Lower leg skin (tissue), 4 donors: ENCODE data around the gene KCNC3. TPM values are rescaled to one million over a fixed set of nuclear protein-coding genes. Genes with fewer than 3 reads are reported as not detected.

Experiments
- DNase-seq, 2 donors: peaks; one replicate each; pipeline ENCODE4 v3.0.0-alpha.2; 2019; ENCODE audit warnings: low spot score in 2 of 2
- H3K4me3 ChIP-seq: fragments of 200-600 bp; sonication (generic); 2 replicates; pipeline ENCODE4 v1.5.1; 2017; ENCODE audit warnings: mild to moderate bottlenecking, low read depth; ENCODE audit not compliant: poor library complexity, severe bottlenecking
- CTCF ChIP-seq, 3 donors: fragments of 450-650 bp; IDR thresholded peaks; one replicate each; pipeline ENCODE4 v1.5.1; 2016; ENCODE audit warnings: antibody characterized with exemption in 3 of 3, mild to moderate bottlenecking in 3 of 3, moderate library complexity in 2 of 3
- POLR2A ChIP-seq, 2 donors: fragments of 450-650 bp; IDR thresholded peaks; one replicate each; pipeline ENCODE4 v1.6.1; 2016 to 2017; ENCODE audit warnings: antibody characterized with exemption in 2 of 2, mild to moderate bottlenecking in 1 of 2, moderate library complexity in 1 of 2
- WGBS, 2 donors: methylation state at CpG; one replicate each; pipeline ENCODE4 v1.1.5; 2018; 5-methylcytosine and 5-hydroxymethylcytosine counted together
- intact Hi-C: fragments of 100-400 bp; cut with DNase I; formaldehyde crosslinking; loops from one replicate; pipeline ENCODE4 v1.15.0; 2023; ENCODE audit warnings: low total_unique reads
- total RNA-seq, 4 donors: library from RNA; depleted of rRNA; stranded (reverse); fragments of >200 nt; gene quantifications; one replicate each; pipeline ENCODE4 v1.1.0, GENCODE V29; 2016

Gene KCNC3
- total RNA-seq, 4 donors from 2014 or later = 0.53 to 2.0 (median 1.7) TPM

- H3K4me3 ChIP-seq = no peak overlapping the region
- TF ChIP-seq CTCF (IDR thresholded peaks at IDR 0.05) (no peak), POLR2A (IDR thresholded peaks at IDR 0.05) (no peak)
- intact Hi-C loops = no loop called here
- DNase-seq = no peak
- 69 to 72% methylated on average over 13 to 26 of the region's 26 CpGs for WGBS, 2 donors
These were observed 53.4 kb downstream of the KCNC3 start for GRCh38 chr19:50275577-50276368.

GRCh38 chr19:50273821-50274220, 55.4 kb downstream of the KCNC3 start:
- WGBS, 2 donors = 84 to 89% methylated on average over 7 of the region's 7 CpGs
- no peak for DNase-seq
- TF ChIP-seq CTCF (IDR thresholded peaks at IDR 0.05) = no peak
- intact Hi-C loops = no loop called here
- no peak overlapping the region for H3K4me3 ChIP-seq

GRCh38 chr19:50272263-50272897, 56.8 kb downstream of the KCNC3 start:
- no peak for TF ChIP-seq CTCF (IDR thresholded peaks at IDR 0.05)
- no peak for TF ChIP-seq POLR2A (IDR thresholded peaks at IDR 0.05)
- intact Hi-C loops = no loop called here
- 77 to 85% methylated on average over 14 of the region's 14 CpGs for whole genome bisulfite sequencing, 2 donors
- H3K4me3 ChIP-seq = no peak overlapping the region
- DNase-seq = no peak

- WGBS, 2 donors = 79 to 85% methylated on average over 2 of the region's 2 CpGs
- H3K4me3 ChIP-seq = no peak overlapping the region
- TF ChIP-seq CTCF (IDR thresholded peaks at IDR 0.05) (no peak), POLR2A (IDR thresholded peaks at IDR 0.05) (no peak)
- DNase-seq = no peak
- intact Hi-C loops = no loop called here
These were observed 59.5 kb downstream of the KCNC3 start for GRCh38 chr19:50269653-50270052.

GRCh38 chr19:50268501-50268900, 60.7 kb downstream of the KCNC3 start:
- no peak for TF ChIP-seq CTCF (IDR thresholded peaks at IDR 0.05)
- TF ChIP-seq POLR2A (IDR thresholded peaks at IDR 0.05) = no peak
- DNase-seq = no peak
- intact Hi-C loops = no loop called here
- no peak overlapping the region for H3K4me3 ChIP-seq
- WGBS, 2 donors = 90% methylated on average over 5 of the region's 5 CpGs
